Upper lobe of left lung (tissue), 4 donors: ENCODE results near the gene ZNF800.
A peak's percentile ranks its signal among the peaks of the same experiment; 100 is the strongest.

Experiments
- CTCF ChIP-seq, 6 experiments: fragments of 450-650 bp in 4 of 6; fragments of 200-600 bp in 2 of 6; sonication (generic) in 2 of 6; IDR thresholded peaks; one replicate each; pipeline ENCODE4 v1.5.1; 2016 to 2019; ENCODE audit warnings: antibody characterized with exemption in 6 of 6
- EP300 ChIP-seq, 4 donors: sonication (generic); formaldehyde crosslinking; IDR thresholded peaks; one replicate each; pipeline ENCODE4 v1.5.1; 2017; ENCODE audit warnings: antibody characterized with exemption in 4 of 4, control low read depth in 2 of 4
- POLR2AphosphoS5 ChIP-seq, 2 donors: sonication (generic); formaldehyde crosslinking; IDR thresholded peaks; one replicate each; pipeline ENCODE4 v1.5.1; 2017; ENCODE audit warnings: antibody characterized with exemption in 2 of 2

GRCh38 chr7:127391591-127392181 lies 822 bp downstream of the ZNF800 start:
- TF ChIP-seq EP300 (IDR thresholded peaks at IDR 0.05) = no peak
- TF ChIP-seq POLR2AphosphoS5 (IDR thresholded peaks at IDR 0.05) = no peak
- peak in 1 of 6 experiments; percentile 16 for TF ChIP-seq CTCF (IDR thresholded peaks at IDR 0.05)
